Endothelial cell of umbilical vein (primary cell): ENCODE data around the gene KBTBD6. TPM values are rescaled to one million over a fixed set of nuclear protein-coding genes. Genes with fewer than 3 reads are reported as not detected.

ENCODE experiments used
- BruUV-seq: library from RNA; stranded (reverse); fragments of 400-500 nt; replicated peaks from 2 replicates; lab custom pipeline; 2021; lab: Mats Ljungman, UMichigan
- CTCF ChIA-PET: fragments of 300-600, 350-600 bp; sonication (Branson Sonifier 250); formaldehyde crosslinking; loops from one replicate; lab custom pipeline; 2021; ENCODE audit warnings: antibody characterized with exemption, inconsistent platforms; lab: Charles Lee
- POLR2A ChIA-PET: fragments of 300-600, 350-600 bp; sonication (Branson Sonifier 250); formaldehyde crosslinking; loops from one replicate; lab custom pipeline; 2021; ENCODE audit warnings: antibody characterized with exemption, inconsistent platforms; lab: Charles Lee
- DNase-seq: peaks from one replicate; pipeline ENCODE4 v3.0.0-alpha.2; 2011; ENCODE audit warnings: low read depth, low spot score
- FAIRE-seq: peaks from 2 replicates; lab custom pipeline; 2011; peaks lifted over from hg19 to GRCh38; lab: Jason Lieb, UNC
- H2AFZ ChIP-seq: 2 replicates; pipeline ENCODE4 v1.6.0; 2012; ENCODE audit warnings: low read depth, low read length, control low read depth, inconsistent platforms
- H3K27ac ChIP-seq: 2 replicates; pipeline ENCODE4 v1.5.1; 2011; ENCODE audit warnings: low read depth, mild to moderate bottlenecking, control low read depth, low read length, moderate library complexity; ENCODE audit not compliant: insufficient read depth
- H3K27me3 ChIP-seq, 2 experiments: 2 replicates each; pipeline versions ENCODE4 v1.6.0 to v1.6.1; 2011; ENCODE audit warnings: low read length in 2 of 2, mixed read lengths in 1 of 2; ENCODE audit not compliant: control insufficient read depth in 2 of 2, insufficient read depth in 2 of 2
- H3K36me3 ChIP-seq, 2 experiments: 2 replicates in 1 of 2; 3 replicates in 1 of 2; pipeline ENCODE4 v1.5.1; 2011; ENCODE audit warnings: low read length in 2 of 2, mild to moderate bottlenecking in 1 of 2, moderate library complexity in 1 of 2; ENCODE audit not compliant: control insufficient read depth in 2 of 2, insufficient read depth in 2 of 2; ENCODE audit errors: extremely low read depth in 1 of 2
- H3K4me1 ChIP-seq: 3 replicates; pipeline ENCODE4 v1.5.1; 2011; ENCODE audit warnings: mild to moderate bottlenecking, low read length; ENCODE audit not compliant: control insufficient read depth, insufficient read depth; ENCODE audit errors: extremely low read depth
- H3K4me2 ChIP-seq: 2 replicates; pipeline ENCODE4 v1.6.1; 2011; ENCODE audit warnings: low read length, control low read depth, mixed read lengths; ENCODE audit not compliant: insufficient read depth
- H3K4me3 ChIP-seq, 3 experiments: fragments of 200-600 bp in 1 of 3; sonication (generic), shearing (Covaris generic) in 1 of 3; replicated peaks in 1 of 3; 2 replicates each; pipeline ENCODE4 v1.5.1; 2011 to 2016; ENCODE audit warnings: control low read depth in 3 of 3, low read length in 3 of 3, mild to moderate bottlenecking in 2 of 3, inconsistent platforms in 1 of 3, low read depth in 1 of 3, moderate library complexity in 1 of 3; ENCODE audit not compliant: insufficient read depth in 1 of 3
- H3K79me2 ChIP-seq: 2 replicates; pipeline ENCODE4 v1.6.0; 2012; ENCODE audit warnings: low read length, inconsistent platforms; ENCODE audit not compliant: control insufficient read depth, insufficient read depth
- H3K9ac ChIP-seq: replicated peaks from 2 replicates; pipeline ENCODE3; 2011; ENCODE audit warnings: low read length, control low read depth; ENCODE audit not compliant: insufficient read depth; ENCODE audit errors: extremely low read depth
- H3K9me1 ChIP-seq: replicated peaks from 3 replicates; pipeline ENCODE4 v1.6.0; 2011; ENCODE audit warnings: mild to moderate bottlenecking, low read length; ENCODE audit not compliant: control insufficient read depth, insufficient read depth; ENCODE audit errors: extremely low read depth
- H3K9me3 ChIP-seq: replicated peaks from 2 replicates; pipeline ENCODE4 v1.5.1; 2012; ENCODE audit warnings: low read length, inconsistent platforms; ENCODE audit not compliant: control insufficient read depth, insufficient read depth
- H4K20me1 ChIP-seq: replicated peaks from 2 replicates; pipeline ENCODE3; 2011; ENCODE audit warnings: mild to moderate bottlenecking, low read length; ENCODE audit not compliant: control insufficient read depth, insufficient read depth; ENCODE audit errors: extremely low read depth
- CTCF ChIP-seq, 2 donors: IDR thresholded peaks; 1 replicate in 1 of 2; 2 replicates in 1 of 2; pipeline ENCODE4 v1.5.1; 2011; ENCODE audit warnings: low read length in 2 of 2, mild to moderate bottlenecking in 2 of 2, moderate library complexity in 2 of 2, control low read depth in 1 of 2, inconsistent platforms in 1 of 2, low read depth in 1 of 2; ENCODE audit not compliant: insufficient read depth in 1 of 2; ENCODE audit errors: extremely low read depth in 1 of 2
- EZH2 ChIP-seq: IDR thresholded peaks from 2 replicates; pipeline ENCODE4 v1.6.1; 2012; ENCODE audit warnings: borderline replicate concordance, low read depth, mild to moderate bottlenecking, moderate library complexity, low read length, inconsistent platforms; ENCODE audit not compliant: severe bottlenecking
- FOS ChIP-seq: IDR thresholded peaks from 2 replicates; pipeline ENCODE4 v1.6.1; 2011; ENCODE audit warnings: mild to moderate bottlenecking, low read length, moderate library complexity, borderline replicate concordance; ENCODE audit not compliant: insufficient read depth
- GATA2 ChIP-seq: IDR thresholded peaks from 2 replicates; pipeline ENCODE4 v1.7.0; 2011; ENCODE audit warnings: low read depth, mild to moderate bottlenecking, moderate library complexity, mixed read lengths, low read length; ENCODE audit not compliant: insufficient read length, insufficient read depth
- JUN ChIP-seq: IDR thresholded peaks from 2 replicates; pipeline ENCODE4 v1.6.1; 2011; ENCODE audit warnings: borderline replicate concordance, low read depth; ENCODE audit not compliant: insufficient read length, insufficient read depth
- MYC ChIP-seq: IDR thresholded peaks from one replicate; pipeline ENCODE4 v1.6.1; 2011; ENCODE audit warnings: mild to moderate bottlenecking, low read depth, low read length
- POLR2A ChIP-seq: IDR thresholded peaks from 2 replicates; pipeline ENCODE4 v1.6.1; 2012; ENCODE audit warnings: low read depth, mild to moderate bottlenecking, control low read depth, low read length
- POLR2AphosphoS5 ChIP-seq: IDR thresholded peaks from 2 replicates; pipeline ENCODE4 v1.6.1; 2012; ENCODE audit warnings: low read depth, mild to moderate bottlenecking, control low read depth, low read length, moderate library complexity; ENCODE audit not compliant: insufficient read depth
- dilution Hi-C: fragments of 300-500 bp; cut with MboI; formaldehyde crosslinking; loops from one replicate; pipeline ENCODE4 v1.15.0; 2019; ENCODE audit warnings: low sequenced_read_pairs; ENCODE audit not compliant: extremely low pct_ligation_motif_present
- intact Hi-C: fragments of 100-400 bp; cut with micrococcal nuclease; formaldehyde crosslinking; loops from one replicate; pipeline ENCODE4 v1.10.0; 2022
- polyA plus RNA-seq, 4 experiments: library from polyadenylated mRNA; depleted of rRNA in 3 of 4; stranded (reverse) in 3 of 4; unstranded in 1 of 4; fragments of >200 nt; gene quantifications; 2 replicates each; pipeline versions ENCODE4 v1.2.1 to v1.2.3, GENCODE V29; 2011 to 2012; ENCODE audit warnings: missing spikeins in 1 of 4
- total RNA-seq: library from RNA; stranded (reverse); gene quantifications from 2 replicates; pipeline ENCODE4 v1.2.3, GENCODE V29; 2021
- TF ChIP-seq, protein P1 (sequence below): IDR thresholded peaks from 2 replicates; pipeline ENCODE4 v1.6.1; 2011; ENCODE audit not compliant: insufficient read depth, insufficient read length

KBTBD6 gene
- total and polyA plus RNA-seq, 2 donors (not counting 3 experiments of a cell fraction or from before 2014, with no cell fraction given) = 2.6 to 6.6 TPM

DNA sequence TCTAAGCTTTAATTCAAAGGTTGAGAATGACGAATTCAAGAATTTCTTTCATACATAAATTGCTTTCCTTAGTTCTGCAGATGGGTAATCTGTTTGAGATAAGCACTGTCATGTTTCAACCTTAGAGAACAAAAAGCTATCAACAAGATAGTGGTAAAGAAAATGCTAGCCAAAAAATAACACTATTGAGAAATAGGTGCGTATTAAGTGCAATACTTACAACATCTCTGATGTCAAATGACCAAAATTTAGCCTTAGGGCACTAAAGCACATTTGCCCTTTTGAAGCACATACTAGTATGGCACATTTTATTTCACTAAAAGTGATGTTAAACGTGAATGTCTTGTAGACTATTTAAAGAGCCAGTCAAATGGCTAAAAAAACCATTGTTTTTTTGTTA, 4.9 kb downstream of the KBTBD6 start:
- intact Hi-C loops (no loop called here), dilution Hi-C loops (no loop called here)
- H3K9me3 ChIP-seq = no peaks in the 10 kb centered on the region
- POLR2A ChIA-PET = no interaction called here
- peaks cover 12% of the 10 kb centered on the region for H3K4me1 ChIP-seq
- FAIRE-seq (peak; percentile 35), DNase-seq (no peak)
- CTCF ChIA-PET = interaction anchor here (1.2 to 1.8 kb wide), 2 partner anchors 17 to 69 kb away, joined by 3 to 6 read pairs; no protein-coding TSS in a partner anchor
- no peak overlapping the region for H3K4me2 ChIP-seq
- no peak overlapping the region for H2AFZ ChIP-seq
- BruUV-seq = no TSS peak
- no peaks in the 10 kb centered on the region for H3K9me1 ChIP-seq
- no peaks in the 10 kb centered on the region for H4K20me1 ChIP-seq
- TF ChIP-seq POLR2A (no peak), POLR2AphosphoS5 (no peak), JUN (no peak), CTCF (IDR thresholded peaks at IDR 0.05; ENCODE audit: extremely low read depth in 1 of 2, insufficient read depth in 1 of 2, low read depth in 1 of 2, low read length in 2 of 2) (no peak), MYC (no peak), GATA2 (no peak), FOS (no peak), EZH2 (no peak)
- TF ChIP-seq, protein P1, sequence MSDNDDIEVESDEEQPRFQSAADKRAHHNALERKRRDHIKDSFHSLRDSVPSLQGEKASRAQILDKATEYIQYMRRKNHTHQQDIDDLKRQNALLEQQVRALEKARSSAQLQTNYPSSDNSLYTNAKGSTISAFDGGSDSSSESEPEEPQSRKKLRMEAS = no peak
- H3K79me2 ChIP-seq = peaks cover 9% of the 10 kb centered on the region
- no peak overlapping the region for H3K4me3 ChIP-seq
- no peaks in the 10 kb centered on the region for H3K36me3 ChIP-seq
- no peaks in the 10 kb centered on the region for H3K27me3 ChIP-seq
- no peak overlapping the region for H3K9ac ChIP-seq
- H3K27ac ChIP-seq = no peak overlapping the region
